Activated CD8-positive, alpha-beta T cell treated with anti-CD3 and anti-CD28 coated beads for 36 hours (primary cell): ENCODE data around the gene WDR1. TPM values are rescaled to one million over a fixed set of nuclear protein-coding genes. Genes with fewer than 3 reads are reported as not detected.

ENCODE experiments used
- ATAC-seq: fragments of 200-7000 bp; cut with Tn5 transposase; one replicate; pipeline ENCODE4 v1.10.0; 2021; ENCODE audit warnings: mild to moderate bottlenecking, moderate library complexity
- CTCF ChIA-PET: fragments of 350-600 bp; sonication (Branson Sonifier 250); formaldehyde crosslinking; loops from one replicate; lab custom pipeline; 2021; ENCODE audit warnings: antibody characterized with exemption; lab: Charles Lee
- POLR2A ChIA-PET: fragments of 350-600 bp; sonication (Branson Sonifier 250); formaldehyde crosslinking; loops from one replicate; lab custom pipeline; 2021; ENCODE audit warnings: antibody characterized with exemption; lab: Charles Lee
- DNase-seq: peaks from one replicate; pipeline ENCODE4 v3.0.0-alpha.2; 2020
- H3K27ac Mint-ChIP-seq: one replicate; pipeline ENCODE4 v1.8.0; 2021; ENCODE audit warnings: mild to moderate bottlenecking, mixed read lengths
- H3K27me3 Mint-ChIP-seq: one replicate; pipeline ENCODE4 v1.8.0; 2021; ENCODE audit warnings: mixed read lengths
- H3K36me3 Mint-ChIP-seq: one replicate; pipeline ENCODE4 v1.8.0; 2021; ENCODE audit warnings: low read depth, mixed read lengths
- H3K4me1 Mint-ChIP-seq: one replicate; pipeline ENCODE4 v1.8.0; 2021; ENCODE audit warnings: low read depth, mixed read lengths
- H3K4me3 Mint-ChIP-seq: one replicate; pipeline ENCODE4 v1.8.0; 2021; ENCODE audit warnings: mild to moderate bottlenecking, moderate library complexity, mixed read lengths
- H3K9me3 Mint-ChIP-seq: one replicate; pipeline ENCODE4 v1.8.0; 2021; ENCODE audit warnings: mixed read lengths
- CTCF ChIP-seq: fragments of 200-600 bp; IDR thresholded peaks from one replicate; pipeline ENCODE4 v1.8.0; 2022; ENCODE audit warnings: antibody characterized with exemption, mild to moderate bottlenecking
- intact Hi-C: fragments of 100-400 bp; cut with micrococcal nuclease; formaldehyde crosslinking; loops from one replicate; pipeline ENCODE4 v1.10.0; 2022
- total RNA-seq, 2 experiments: library from RNA; stranded (reverse); gene quantifications; one replicate each; pipeline ENCODE4 v1.2.3, GENCODE V29; 2021

WDR1 gene
- total RNA-seq, 2 experiments from 2014 or later: 390 to 393 TPM

GRCh38 chr4:10056334-10057022 lies 60.1 kb downstream of the WDR1 start:
- CTCF ChIA-PET: no interaction called here
- H3K27ac Mint-ChIP-seq: no peak overlapping the region
- H3K27me3 Mint-ChIP-seq: no peaks in the 10 kb centered on the region
- H3K9me3 Mint-ChIP-seq: no peaks in the 10 kb centered on the region
- TF ChIP-seq CTCF: no peak
- intact Hi-C loops: no loop called here
- H3K4me1 Mint-ChIP-seq: no peaks in the 10 kb centered on the region
- no peak for DNase-seq
- no peak overlapping the region for H3K4me3 Mint-ChIP-seq
- POLR2A ChIA-PET: no interaction called here
- ATAC-seq: no peak
- peaks cover 26% of the 10 kb centered on the region for H3K36me3 Mint-ChIP-seq

- TF ChIP-seq CTCF: no peak
- ChIA-PET CTCF (no interaction called here), POLR2A (no interaction called here)
- intact Hi-C loops: no loop called here
- ATAC-seq (no peak), DNase-seq (no peak)
- Mint-ChIP-seq H3K27ac (no peak overlapping the region), H3K36me3 (peaks cover 26% of the 10 kb centered on the region), H3K9me3 (no peaks in the 10 kb centered on the region), H3K27me3 (no peaks in the 10 kb centered on the region), H3K4me1 (no peaks in the 10 kb centered on the region), H3K4me3 (no peak overlapping the region)
Observed at GRCh38 chr4:10055871-10056270, 60.7 kb downstream of the WDR1 start.

- no peak for DNase-seq
- Mint-ChIP-seq H3K9me3 (no peaks in the 10 kb centered on the region), H3K4me1 (no peaks in the 10 kb centered on the region), H3K4me3 (no peak overlapping the region), H3K36me3 (peaks cover 24% of the 10 kb centered on the region), H3K27ac (no peak overlapping the region), H3K27me3 (no peaks in the 10 kb centered on the region)
- intact Hi-C loops: no loop called here
- ChIA-PET CTCF (interaction anchor here (1.5 kb wide), 1 partner anchor 16 kb away, joined by 5 read pairs; no protein-coding TSS in a partner anchor), POLR2A (no interaction called here)
- no peak for ATAC-seq
- no peak for TF ChIP-seq CTCF
Observed at GRCh38 chr4:10054571-10055041, 62.0 kb downstream of the WDR1 start.

GRCh38 chr4:10053635-10054453 lies 62.8 kb downstream of the WDR1 start:
- H3K27me3 Mint-ChIP-seq: no peaks in the 10 kb centered on the region
- no peak overlapping the region for H3K4me3 Mint-ChIP-seq
- H3K4me1 Mint-ChIP-seq: peaks cover 3% of the 10 kb centered on the region
- ChIA-PET POLR2A (no interaction called here), CTCF (interaction anchor here (1.5 kb wide), 1 partner anchor 16 kb away, joined by 5 read pairs; no protein-coding TSS in a partner anchor)
- H3K36me3 Mint-ChIP-seq: peaks cover 20% of the 10 kb centered on the region
- intact Hi-C loops: no loop called here
- DNase-seq (no peak), ATAC-seq (no peak)
- H3K9me3 Mint-ChIP-seq: no peaks in the 10 kb centered on the region
- no peak for TF ChIP-seq CTCF
- no peak overlapping the region for H3K27ac Mint-ChIP-seq
